ENCODE results near the gene DMRTC2. TPM values are rescaled to one million over a fixed set of nuclear protein-coding genes. Genes with fewer than 3 reads are reported as not detected.

DMRTC2 gene
- total and polyA plus RNA-seq, 9 of the 15 experiments (the other 6 are each of a cell fraction or from before 2014, with no cell fraction given): 0.03 TPM; not detected in 8

- TF ChIP-seq, protein P1, sequence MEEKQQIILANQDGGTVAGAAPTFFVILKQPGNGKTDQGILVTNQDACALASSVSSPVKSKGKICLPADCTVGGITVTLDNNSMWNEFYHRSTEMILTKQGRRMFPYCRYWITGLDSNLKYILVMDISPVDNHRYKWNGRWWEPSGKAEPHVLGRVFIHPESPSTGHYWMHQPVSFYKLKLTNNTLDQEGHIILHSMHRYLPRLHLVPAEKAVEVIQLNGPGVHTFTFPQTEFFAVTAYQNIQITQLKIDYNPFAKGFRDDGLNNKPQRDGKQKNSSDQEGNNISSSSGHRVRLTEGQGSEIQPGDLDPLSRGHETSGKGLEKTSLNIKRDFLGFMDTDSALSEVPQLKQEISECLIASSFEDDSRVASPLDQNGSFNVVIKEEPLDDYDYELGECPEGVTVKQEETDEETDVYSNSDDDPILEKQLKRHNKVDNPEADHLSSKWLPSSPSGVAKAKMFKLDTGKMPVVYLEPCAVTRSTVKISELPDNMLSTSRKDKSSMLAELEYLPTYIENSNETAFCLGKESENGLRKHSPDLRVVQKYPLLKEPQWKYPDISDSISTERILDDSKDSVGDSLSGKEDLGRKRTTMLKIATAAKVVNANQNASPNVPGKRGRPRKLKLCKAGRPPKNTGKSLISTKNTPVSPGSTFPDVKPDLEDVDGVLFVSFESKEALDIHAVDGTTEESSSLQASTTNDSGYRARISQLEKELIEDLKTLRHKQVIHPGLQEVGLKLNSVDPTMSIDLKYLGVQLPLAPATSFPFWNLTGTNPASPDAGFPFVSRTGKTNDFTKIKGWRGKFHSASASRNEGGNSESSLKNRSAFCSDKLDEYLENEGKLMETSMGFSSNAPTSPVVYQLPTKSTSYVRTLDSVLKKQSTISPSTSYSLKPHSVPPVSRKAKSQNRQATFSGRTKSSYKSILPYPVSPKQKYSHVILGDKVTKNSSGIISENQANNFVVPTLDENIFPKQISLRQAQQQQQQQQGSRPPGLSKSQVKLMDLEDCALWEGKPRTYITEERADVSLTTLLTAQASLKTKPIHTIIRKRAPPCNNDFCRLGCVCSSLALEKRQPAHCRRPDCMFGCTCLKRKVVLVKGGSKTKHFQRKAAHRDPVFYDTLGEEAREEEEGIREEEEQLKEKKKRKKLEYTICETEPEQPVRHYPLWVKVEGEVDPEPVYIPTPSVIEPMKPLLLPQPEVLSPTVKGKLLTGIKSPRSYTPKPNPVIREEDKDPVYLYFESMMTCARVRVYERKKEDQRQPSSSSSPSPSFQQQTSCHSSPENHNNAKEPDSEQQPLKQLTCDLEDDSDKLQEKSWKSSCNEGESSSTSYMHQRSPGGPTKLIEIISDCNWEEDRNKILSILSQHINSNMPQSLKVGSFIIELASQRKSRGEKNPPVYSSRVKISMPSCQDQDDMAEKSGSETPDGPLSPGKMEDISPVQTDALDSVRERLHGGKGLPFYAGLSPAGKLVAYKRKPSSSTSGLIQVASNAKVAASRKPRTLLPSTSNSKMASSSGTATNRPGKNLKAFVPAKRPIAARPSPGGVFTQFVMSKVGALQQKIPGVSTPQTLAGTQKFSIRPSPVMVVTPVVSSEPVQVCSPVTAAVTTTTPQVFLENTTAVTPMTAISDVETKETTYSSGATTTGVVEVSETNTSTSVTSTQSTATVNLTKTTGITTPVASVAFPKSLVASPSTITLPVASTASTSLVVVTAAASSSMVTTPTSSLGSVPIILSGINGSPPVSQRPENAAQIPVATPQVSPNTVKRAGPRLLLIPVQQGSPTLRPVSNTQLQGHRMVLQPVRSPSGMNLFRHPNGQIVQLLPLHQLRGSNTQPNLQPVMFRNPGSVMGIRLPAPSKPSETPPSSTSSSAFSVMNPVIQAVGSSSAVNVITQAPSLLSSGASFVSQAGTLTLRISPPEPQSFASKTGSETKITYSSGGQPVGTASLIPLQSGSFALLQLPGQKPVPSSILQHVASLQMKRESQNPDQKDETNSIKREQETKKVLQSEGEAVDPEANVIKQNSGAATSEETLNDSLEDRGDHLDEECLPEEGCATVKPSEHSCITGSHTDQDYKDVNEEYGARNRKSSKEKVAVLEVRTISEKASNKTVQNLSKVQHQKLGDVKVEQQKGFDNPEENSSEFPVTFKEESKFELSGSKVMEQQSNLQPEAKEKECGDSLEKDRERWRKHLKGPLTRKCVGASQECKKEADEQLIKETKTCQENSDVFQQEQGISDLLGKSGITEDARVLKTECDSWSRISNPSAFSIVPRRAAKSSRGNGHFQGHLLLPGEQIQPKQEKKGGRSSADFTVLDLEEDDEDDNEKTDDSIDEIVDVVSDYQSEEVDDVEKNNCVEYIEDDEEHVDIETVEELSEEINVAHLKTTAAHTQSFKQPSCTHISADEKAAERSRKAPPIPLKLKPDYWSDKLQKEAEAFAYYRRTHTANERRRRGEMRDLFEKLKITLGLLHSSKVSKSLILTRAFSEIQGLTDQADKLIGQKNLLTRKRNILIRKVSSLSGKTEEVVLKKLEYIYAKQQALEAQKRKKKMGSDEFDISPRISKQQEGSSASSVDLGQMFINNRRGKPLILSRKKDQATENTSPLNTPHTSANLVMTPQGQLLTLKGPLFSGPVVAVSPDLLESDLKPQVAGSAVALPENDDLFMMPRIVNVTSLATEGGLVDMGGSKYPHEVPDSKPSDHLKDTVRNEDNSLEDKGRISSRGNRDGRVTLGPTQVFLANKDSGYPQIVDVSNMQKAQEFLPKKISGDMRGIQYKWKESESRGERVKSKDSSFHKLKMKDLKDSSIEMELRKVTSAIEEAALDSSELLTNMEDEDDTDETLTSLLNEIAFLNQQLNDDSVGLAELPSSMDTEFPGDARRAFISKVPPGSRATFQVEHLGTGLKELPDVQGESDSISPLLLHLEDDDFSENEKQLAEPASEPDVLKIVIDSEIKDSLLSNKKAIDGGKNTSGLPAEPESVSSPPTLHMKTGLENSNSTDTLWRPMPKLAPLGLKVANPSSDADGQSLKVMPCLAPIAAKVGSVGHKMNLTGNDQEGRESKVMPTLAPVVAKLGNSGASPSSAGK (IDR thresholded peaks at IDR 0.05): peak; percentile 62
- no peak for TF ChIP-seq LCOR (CRISPR knock-in tag; IDR thresholded peaks at IDR 0.05)
- TF ChIP-seq, protein P2, sequence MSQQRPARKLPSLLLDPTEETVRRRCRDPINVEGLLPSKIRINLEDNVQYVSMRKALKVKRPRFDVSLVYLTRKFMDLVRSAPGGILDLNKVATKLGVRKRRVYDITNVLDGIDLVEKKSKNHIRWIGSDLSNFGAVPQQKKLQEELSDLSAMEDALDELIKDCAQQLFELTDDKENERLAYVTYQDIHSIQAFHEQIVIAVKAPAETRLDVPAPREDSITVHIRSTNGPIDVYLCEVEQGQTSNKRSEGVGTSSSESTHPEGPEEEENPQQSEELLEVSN (IDR thresholded peaks at IDR 0.05; ENCODE audit: borderline replicate concordance in 1 of 2, extremely low read depth in 1 of 2, insufficient read depth in 1 of 2, insufficient read length in 1 of 2, low read depth in 1 of 2, low read length in 1 of 2, poor library complexity in 1 of 2, severe bottlenecking in 1 of 2): peak; percentile 83 to 85
- TF ChIP-seq ZNF263 (CRISPR knock-in tag; IDR thresholded peaks at IDR 0.05; ENCODE audit: borderline replicate concordance): no peak
- peak in 1 of 2 experiments; percentile 20; a peak in 1 of 3 replicates for TF ChIP-seq CBX3 (IDR thresholded peaks at IDR 0.05; ENCODE audit: borderline replicate concordance in 1 of 2, low read length in 2 of 2)
- no peak for TF ChIP-seq NR4A1 (CRISPR knock-in tag; IDR thresholded peaks at IDR 0.05)
- no peak for TF ChIP-seq NR4A1 (tag; IDR thresholded peaks at IDR 0.05)
- TF ChIP-seq L3MBTL2 (IDR thresholded peaks at IDR 0.05): peak; percentile 79
These were observed 241 bp upstream of the DMRTC2 start, which contains the start of gene LYPD4 (continued) for GRCh38 chr19:41844601-41845000.
